NK-92 (cell line): ENCODE measurements around the gene PRMT9.
A peak's percentile ranks its signal among the peaks of the same experiment; 100 is the strongest.

Experiments used
- DNase-seq: peaks from one replicate; lab custom pipeline; 2025; ENCODE audit not compliant: unreplicated experiment; lab: John Stamatoyannopoulos, UW

Gene PRMT9

DNA sequence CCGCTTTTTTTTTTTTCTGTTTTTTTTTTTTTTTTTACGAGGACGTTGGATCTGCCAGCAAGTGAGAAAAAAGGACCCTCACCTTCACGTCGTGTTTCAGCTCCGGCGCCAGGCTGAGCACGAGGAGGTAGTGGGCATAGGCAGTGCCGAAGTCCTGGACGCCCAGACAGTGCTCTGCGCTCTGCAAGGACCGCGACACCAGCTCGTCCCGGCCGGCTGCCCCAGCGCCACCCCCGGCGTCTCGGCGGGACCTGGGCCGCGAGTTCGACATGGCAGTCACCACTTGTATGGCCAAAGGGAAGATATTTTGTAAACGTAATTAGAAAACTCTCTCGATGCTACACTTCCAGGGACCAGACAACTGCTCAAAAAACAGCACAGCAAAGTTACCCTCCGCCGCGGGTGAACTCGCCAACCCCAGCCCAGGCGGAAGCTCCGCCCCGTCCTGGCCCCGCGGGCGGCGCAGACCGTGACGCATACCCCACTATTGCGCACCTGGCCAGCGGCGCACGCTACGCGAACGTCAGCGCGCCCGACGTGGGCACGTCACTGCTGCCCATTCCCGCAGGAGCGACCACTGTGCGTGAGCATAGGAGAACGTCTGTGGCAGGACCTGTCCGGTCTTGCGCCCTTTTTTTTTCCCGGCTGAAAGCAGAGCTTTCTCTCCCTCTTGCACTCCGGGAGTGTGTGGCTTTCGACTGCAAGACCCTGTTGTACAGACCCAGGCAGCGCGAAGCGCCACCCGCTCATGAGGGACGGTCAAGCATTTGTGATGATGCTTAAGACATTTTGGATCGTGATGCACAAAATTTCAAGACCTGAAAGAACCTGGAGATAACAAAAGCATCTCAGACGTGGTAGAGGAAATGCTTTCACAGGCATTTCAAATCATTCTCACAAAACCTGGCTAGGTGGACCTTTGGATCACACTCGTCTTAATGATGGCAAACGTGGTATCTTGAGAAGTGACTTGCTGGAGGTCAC, at the start of gene PRMT9:
PRMT9 (minus strand) TSS at position 447 of the 984 bp plus-strand sequence; CDS start at position 271, 176 bp downstream.
- DNase-seq, result peak; percentile 22

DNA sequence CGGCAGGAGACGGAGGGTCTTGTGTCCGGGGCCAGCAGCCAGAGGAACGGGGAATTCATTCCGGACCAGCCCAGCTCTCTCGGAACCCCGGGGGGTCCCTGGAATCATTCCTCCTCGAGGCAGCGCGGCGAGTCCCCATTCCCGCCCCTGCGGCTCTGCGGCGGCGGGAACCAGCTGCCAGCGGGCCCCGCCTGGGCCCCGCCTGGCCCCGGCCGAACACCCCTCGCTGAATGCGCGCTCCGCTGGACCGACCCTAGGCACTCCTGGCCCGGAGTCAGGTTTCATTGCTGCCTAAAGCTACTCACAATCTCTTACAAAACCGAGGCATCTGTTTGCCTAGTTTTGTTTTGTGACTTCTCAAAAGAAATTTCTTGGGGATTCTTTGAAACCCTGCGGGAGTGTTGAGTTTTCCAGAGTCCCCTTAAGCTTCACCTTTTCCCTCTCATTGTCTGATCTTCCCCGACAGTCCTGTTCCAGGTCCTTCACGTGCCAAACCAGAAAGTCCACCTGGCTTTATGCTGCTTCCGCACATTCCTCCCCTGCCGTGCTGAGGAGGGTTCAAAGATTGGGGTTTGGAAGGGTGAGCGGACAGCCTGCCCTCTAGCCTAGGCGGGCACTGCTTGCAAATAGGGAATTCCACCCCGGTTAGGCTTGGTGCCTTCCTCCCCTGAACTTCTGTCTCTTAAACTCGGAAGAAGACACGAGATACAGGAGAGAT, 48.7 kb upstream of the PRMT9 start:
- DNase-seq, result no peak

DNA sequence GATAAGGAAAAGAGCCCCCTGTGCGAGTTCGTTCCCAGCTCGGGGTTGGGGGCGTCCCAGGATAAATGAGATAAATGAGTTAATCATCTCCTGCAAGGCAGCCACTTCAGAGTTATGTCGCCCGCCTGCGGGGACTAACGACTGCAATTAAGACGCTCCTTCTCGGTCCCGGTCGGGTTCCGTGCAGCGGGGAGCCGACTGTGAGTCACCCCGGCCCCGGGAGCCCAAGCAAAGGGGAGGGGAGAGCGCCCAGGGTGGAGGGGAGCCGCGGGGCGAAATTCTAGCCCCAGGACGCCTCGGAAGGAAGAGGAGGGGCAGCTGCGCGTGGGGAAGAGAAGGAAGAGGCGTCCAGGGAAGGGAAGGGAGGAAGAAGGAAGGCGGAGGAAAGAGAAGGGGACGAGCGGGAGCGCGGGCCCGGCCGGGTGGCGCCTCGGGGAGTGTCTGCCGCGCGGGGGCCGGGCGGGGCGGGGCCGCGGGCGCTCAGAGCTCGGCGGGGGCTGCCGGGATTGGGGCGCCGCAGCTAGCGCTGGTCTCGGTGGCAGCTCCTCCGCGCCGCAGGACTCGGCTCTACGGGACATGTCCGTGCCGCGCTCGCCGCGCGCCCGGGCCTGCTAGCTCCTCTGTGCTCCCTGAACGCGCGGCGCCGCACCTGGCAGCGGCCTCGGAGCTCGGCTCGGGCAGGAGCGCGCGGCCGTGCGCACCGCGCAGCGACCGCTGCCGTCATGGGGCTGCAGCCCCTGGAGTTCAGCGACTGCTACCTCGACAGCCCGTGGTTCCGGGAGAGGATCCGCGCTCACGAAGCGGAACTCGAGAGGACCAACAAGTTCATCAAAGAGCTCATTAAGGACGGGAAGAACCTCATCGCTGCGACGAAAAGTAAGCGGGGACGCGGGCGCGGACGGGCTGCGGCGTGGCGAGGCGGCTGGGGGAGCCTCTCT, 47.9 kb upstream of the PRMT9 start, which contains the start of gene ARHGAP10:
ARHGAP10 (plus strand) TSS at position 509 of the 938 bp plus-strand sequence; CDS start at position 723, 214 bp downstream.
- DNase-seq, result no peak

DNA sequence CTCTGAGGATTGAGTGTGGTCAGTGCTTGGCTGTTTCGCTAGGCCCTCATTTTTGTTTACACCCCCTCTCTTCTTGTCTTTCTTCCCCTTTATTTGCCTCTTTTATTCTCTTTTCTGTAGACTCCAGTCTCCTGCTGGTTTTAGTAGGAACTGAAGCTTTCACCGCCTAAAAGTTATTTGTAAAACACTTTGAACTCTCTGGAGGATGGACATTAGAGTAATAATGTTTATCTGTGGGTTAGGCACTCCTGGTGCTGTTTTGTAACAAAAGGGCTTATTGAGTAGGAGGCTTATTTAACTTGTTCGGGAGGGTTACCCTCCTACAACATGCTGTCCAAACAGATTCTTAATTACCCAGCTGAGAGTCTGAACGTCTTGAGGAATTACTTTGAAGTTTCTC, 46.4 kb upstream of the PRMT9 start:
- DNase-seq, result no peak

DNA sequence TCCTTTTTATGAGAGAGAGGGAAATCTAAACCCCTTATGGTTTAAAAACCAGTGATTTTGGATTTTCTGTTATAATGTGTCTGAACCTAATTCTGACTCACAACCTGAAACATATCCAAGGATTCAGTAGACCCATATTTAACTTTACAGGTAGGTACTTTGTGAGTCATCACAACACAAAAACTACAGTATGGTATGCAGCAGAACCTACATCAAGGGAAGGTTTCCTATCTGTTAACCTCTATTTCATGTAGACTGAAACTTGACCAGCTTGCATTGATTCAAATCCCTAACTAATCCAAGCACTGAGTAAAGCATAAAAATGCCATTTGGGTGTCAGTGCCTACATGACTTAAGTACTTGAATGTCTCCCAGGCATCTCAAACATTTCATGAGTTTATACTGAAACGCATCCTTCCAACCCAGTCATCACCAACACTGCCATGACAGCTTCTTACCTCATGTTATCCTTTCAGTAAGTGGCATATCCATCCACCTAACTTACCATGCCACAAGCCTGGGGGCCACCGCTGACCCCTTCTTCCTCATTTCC, 43.6 kb upstream of the PRMT9 start:
- no peak for DNase-seq

DNA sequence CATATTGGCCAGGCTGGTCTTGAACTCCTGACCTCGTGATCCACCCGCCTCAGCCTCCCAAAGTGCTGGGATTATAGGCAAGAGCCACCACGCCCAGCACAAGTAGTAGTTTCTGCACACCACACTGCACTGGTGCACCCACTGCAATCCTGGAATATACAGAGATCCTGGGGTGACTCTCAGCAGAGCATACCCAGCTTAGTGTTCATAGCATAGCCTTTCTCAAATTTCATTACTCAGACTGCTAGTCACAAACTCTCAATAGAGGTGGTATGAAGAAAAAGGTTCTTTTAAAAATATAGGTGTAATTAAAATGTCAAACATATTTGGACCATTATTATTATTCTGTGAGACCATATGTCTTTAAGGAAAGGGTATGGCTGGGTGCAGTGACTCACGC, 41.7 kb upstream of the PRMT9 start:
- no peak for DNase-seq

DNA sequence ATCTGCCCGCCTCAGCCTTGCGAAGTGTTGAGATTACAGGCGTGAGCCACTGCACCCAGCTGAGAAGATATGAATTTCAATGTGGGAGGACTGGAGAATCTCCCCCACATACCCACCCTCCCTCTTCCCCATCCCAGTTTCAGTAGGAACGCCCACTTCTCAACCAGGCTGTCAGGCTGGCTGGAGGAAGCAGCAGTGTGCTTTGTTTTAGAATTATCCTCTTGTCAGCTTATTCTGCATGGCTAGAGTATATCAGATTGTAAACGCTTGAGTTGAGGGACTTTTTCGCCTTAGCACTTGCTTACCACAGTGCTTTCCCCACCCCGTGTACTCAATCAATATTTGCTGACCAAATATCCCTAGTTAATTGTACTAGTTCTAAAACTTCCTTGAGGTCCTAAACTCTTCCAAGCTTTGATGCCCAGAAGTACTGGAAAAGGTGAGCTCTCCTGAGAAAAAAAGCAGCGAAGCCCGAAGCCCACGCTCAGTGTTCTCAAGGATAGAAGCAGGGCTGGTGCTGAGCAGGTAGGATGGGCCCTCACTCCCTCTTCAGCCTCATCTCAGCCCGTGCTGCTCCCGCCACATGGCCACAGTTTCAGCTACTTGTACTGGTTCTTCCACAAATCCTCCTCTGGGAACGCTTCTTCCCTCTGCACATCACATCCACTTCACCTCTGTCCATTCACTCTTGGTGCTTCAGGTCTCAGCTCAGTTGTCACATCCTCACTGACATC, 40.7 kb upstream of the PRMT9 start:
- no peak for DNase-seq

DNA sequence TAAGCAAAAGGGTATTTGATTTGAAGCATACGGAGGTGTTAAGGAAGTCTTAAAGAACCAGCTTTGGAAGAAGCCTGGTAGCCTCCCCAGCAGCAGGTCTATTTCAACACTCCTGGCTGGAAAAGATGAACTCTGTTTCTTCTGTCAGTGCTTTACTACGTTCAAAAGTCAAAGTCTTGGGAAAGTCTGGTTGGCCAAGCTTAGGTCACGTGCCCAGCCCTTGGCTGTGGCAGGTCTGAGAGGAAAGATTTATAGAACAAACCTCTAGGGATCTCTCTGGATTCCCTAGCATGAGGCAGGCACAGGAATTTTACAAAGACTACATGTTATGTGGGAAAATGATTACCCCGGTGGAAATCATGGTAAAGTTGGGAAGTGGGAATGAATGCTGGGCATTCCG, 39.4 kb upstream of the PRMT9 start:
- DNase-seq, result no peak

DNA sequence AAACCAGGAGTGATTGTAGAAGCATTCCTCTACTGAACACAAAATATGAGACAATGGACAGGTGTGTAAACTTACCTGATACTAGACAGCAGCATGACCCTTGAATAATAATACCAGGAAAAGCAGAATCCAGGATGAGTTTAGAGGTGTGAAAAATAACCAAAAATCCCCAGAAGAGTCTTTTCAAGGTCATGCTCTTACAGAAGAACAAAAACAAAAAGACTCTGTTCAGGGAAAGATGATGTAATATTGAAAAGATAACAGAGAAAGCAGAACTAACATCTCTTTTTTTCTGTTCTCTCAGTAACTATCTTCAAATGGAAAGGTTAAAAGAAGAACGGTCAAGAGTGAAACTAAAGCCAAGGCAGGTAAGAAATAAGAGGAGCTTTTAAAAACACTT, 33.9 kb upstream of the PRMT9 start:
- DNase-seq, result no peak

DNA sequence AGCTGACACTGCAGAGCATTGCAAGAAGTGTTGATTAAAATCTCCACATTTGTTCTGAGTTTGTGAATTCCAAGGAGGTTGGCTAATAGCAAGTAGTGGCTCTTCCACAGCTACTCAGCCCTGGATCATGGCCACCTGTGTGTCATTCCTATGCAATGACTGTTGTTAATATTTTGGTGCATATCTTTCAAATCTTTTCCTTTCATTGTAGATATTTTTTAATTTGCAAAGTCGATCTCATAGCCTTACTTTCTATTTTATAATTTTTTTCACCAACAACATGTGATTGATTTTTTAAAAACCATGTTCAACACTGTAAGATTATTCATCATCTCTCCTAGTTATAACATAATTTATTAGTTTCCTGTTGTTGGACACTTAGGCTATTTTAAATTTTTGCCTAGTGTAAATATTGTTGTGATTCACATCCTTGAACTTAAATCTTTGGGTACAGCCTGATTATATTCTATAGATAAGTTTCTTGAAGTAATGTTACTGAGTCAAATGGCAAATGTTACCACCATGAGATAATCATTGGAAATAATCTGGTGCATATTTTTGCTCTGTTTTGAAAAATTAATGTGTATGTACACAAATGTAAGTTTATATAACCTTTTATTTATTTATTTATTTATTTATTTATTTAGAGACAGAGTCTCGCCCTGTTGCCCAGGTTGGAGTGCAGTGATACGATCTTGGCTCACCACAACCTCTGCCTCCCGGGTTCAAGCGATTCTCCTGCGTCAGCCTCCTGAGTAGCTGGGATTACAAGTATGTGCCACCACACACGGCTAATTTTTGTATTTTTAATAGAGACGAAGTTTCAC, 30.8 kb upstream of the PRMT9 start:
- DNase-seq, result no peak

DNA sequence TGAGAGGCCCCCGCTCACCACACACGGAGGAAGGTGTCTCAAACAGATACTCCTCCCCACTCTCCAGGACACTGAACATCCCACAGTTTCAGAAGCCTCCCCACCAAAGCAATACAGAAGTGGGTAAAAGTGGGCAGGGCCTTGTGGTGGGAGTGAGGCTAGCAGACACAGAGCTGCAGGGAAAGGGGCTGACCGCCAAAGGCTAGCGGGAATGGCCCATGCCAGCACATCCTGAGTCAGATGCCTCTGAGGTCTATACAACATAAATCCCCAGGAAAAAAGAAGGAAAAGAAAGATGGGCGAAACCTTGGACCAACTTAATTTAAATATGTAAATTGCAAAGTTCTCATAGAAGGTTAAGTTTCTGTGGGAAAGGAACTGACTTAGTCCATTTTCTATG, 26.0 kb upstream of the PRMT9 start:
- no peak for DNase-seq

DNA sequence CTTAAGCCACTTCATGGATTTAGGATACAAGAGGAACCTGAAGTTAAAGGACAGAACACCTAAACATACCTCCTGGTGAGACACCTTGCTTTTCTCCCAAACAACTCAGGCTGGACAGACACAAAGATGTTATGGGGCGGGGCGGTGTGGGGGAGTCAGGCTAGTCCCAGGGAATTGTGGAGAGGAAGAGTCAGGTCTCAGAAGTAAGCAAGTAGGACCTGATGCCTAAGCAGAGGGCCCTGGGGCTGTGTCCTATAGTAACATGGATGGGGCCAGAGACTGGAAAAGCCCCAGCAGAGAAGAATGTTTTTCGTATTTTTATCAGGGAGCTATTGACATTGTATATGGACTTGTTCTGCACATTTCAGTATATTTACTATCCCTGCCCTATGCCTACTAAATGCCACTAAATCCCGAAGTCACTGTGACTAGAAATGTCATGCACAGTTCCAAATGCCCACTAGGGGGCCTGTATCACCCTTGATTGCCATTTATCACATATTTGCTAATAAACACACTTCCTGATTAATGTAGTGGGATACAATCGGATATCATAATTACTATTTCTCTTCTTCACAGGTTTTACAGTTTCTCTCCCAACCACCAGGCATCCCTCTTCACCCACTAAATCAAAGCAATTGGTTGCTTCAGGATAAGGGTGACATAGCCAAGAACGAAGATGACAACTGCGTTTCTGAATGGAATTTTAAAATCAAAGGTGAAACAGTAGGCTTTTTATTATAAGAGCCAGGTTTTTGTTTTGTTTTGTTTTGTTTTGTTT, 24.1 kb upstream of the PRMT9 start:
- no peak for DNase-seq

DNA sequence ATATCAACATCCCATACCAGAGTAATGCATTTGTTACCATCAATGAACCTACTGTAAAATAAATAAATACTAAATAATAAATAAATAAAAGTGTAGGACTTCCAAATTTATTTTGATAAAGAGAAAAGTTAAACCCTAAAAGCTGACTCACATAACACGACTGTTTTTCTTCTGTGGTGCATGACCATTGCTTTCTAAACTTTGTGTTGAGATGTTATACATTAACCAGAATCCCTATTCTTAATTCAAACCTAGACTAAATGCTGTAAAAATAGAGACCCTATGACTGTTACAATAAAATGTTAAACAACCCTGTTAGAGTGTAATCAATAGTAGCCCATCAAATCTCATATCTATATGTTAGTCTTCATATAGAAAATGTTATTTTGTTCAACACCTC, 20.9 kb upstream of the PRMT9 start:
- no peak for DNase-seq

DNA sequence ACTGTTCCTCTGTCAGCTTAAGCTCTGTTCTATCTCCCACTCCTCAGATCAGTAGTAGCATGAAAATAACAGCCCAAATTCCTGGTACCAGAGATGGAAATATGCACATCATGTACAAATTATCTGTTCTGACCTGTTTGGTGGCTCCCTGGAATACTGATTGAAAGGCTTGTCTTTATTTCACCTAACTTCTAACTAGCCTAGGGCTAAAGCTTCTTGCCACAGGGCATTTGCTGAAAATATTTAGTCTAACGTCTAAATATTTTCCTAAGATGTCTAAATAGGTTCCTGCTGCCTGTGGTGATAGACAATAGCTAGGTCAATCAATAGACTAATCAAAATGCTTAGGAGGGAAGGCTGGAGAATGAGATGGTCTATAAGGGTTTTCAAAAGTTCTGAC, 12.9 kb upstream of the PRMT9 start:
- no peak for DNase-seq

DNA sequence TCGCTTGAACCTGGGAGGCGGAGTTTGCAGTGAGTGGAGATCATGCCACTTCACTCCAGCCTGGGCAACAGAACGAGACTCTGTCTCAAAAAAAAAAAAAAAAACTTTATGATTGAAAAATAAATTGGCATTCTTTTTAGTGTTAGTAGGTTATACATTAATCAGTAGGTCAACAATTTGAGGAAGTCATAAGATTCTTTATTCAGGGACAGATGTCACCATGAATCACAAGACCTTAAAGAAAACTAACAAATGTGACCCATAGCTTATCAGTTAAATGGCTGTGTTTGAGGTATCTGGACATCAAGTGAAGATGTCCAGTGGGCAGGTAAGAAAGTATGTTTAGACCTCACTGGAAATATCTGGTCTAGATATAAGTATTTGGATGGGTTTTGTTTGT, 9.3 kb upstream of the PRMT9 start:
- no peak for DNase-seq

DNA sequence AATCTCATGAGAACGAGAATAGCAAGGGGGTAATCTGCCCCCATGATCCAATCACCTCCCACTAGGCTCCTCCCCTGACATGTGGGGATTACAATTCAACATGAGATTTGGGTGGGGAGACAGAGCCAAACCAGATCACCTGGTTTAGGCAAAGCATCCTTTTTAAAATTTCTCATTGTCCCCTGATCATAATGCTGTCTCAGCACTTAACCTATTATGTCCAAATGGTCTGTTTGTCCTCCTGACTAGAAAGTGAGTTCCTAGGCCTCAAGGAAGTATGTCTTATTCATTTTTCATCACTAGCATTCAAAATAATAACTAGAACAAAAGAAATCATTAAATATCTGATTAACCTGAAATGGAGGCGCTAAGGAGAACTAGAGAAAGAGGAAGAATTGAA, 7.9 kb upstream of the PRMT9 start:
- DNase-seq, result no peak

DNA sequence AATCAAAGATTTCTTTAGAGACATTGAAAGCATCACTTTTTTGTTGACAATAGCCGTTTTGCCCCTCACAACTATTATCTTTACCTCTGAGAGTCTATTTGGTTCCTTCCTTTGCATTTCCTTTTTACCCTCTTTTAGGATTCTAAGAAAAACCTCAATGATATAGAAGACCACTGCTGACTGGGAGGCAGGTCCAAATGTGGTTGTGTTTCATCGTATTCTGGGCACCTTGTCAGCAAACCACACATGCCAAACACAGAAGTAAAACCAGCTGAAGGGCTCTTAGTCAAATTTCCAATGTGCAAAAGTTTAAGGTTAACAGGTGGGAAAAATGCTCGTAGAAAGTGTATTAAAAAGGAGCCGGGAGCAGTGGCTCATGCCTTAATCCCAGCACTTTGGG, 5.1 kb upstream of the PRMT9 start:
- DNase-seq, result no peak

DNA sequence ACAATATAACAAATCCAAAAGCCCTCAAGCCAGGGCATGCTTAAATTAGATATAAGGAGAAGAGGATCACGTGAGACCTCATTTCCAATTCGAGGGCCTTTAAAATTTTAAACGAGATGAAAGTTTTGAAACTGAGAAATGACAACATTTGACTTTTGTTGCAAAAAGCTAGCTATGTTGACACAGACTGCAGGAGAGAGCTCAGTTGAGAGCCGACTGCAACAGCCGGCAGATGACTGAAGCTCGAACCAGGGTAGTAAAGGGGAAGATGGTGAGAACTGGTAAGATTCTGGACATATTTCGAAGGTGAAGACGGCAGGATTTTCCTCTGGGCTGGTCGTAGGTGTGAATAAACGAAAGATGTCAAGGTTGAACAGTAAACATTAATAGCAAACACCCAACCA, 773 bp downstream of the PRMT9 start:
- DNase-seq, result no peak
